Activated gamma-delta T cell (primary cell): ENCODE results near the gene KSR2.

Experiments
- DNase-seq: peaks from one replicate; lab custom pipeline; 2025; lab: John Stamatoyannopoulos, UW

The KSR2 gene

DNA sequence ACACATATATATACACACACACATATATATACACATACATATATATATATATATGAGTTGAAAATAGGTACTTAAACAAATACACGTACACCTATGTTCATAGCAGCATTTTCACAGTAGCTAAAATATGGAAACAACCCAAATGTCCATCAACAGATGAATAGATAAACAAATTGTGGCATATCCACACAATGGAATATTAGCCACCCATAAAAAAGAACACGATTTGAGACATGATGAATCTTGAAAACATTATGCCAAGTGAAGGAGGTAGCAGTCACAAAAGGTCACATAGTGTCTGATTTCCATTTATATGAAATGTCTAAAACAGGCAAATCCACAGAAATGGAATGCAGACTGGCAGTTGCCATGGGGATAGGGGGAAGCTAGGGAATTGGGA is 276.3 kb downstream of the KSR2 start:
- DNase-seq: no peak

- no peak for DNase-seq
Observed at GRCh38 chr12:117689857-117690256, 278.9 kb downstream of the KSR2 start.

- no peak for DNase-seq
Observed at GRCh38 chr12:117688446-117688845, 280.3 kb downstream of the KSR2 start.

GRCh38 chr12:117686911-117687377 is 281.8 kb downstream of the KSR2 start:
- no peak for DNase-seq

GRCh38 chr12:117686210-117686609 is 282.6 kb downstream of the KSR2 start:
- DNase-seq: no peak

DNA sequence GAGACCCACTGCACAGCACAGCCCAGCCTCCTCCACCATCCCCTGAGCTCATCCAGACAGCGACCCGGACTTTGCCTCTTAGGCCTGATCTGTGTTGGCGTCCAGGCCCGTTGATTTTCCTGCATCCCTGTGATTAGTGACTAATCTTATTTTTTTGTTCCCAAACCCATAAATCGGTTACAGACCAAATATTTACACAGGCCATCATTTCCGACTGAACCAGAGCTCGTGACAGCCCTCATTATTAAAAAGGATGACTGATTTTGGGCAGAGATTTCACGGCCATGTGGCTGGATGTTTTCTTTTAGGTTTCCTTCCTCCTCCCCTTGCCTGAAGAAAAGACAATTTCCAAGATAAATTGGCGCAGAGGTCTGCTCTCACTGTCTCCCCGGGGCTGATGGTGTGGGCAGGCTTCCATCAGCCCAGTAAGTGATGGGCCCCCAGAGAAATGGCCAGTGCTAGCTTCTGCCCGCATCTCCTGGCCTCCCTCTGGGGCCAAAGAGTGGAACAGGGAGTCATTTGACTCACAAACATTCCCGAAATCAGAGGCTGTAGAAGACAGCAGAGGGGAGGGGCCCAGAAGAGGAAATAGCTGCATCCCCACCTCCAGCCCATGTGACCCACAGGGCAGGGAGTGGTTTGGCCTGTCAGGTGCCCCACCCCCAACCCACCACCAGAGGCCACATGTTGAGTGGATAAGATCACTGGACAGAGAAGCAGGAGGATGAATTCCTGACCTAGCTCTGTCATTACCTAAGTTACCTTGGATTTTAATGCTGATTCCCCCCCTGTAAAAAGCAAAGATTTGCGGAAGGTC is 283.5 kb downstream of the KSR2 start:
- no peak for DNase-seq

GRCh38 chr12:117684471-117684870 is 284.3 kb downstream of the KSR2 start:
- no peak for DNase-seq

DNA sequence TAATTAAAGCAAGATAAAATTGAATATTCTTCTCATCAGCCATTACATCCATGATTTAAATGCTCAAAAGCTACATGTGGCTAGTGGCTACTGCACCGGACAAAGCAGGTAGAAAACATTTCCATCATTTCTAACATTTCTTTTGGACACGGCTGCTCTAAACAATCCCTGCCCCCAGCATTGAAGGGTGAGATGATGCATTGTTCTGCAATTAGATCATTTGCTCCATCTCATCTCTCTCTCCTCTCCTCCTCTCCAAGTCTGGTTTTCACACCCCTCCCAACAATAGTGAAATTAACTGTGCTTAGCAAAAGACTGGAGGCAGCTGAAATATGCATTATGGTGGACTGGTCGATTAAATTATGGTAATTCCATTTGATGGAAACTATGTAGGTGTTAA is 288.5 kb downstream of the KSR2 start:
- no peak for DNase-seq

DNA sequence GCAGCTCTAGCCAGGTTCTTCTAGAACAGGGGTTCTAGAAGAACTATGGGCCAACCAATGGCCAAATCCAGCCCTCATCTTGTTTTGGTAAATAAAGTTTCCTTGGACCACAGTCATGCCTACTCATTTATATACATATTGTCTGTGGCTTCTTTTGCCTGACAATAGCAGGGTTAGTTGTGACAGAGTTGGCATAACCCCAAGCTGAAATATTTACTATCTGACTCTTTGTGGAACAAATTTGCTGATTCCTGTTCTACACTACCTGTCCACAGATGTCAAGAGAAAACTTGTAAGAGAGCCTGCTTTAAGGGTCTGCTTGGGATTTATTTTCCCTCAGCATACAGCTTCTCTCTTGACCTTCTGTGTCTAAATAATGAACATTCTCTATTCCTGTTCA is 289.0 kb downstream of the KSR2 start:
- no peak for DNase-seq

- no peak for DNase-seq
Observed at GRCh38 chr12:117674763-117675162, 294.0 kb downstream of the KSR2 start.

DNA sequence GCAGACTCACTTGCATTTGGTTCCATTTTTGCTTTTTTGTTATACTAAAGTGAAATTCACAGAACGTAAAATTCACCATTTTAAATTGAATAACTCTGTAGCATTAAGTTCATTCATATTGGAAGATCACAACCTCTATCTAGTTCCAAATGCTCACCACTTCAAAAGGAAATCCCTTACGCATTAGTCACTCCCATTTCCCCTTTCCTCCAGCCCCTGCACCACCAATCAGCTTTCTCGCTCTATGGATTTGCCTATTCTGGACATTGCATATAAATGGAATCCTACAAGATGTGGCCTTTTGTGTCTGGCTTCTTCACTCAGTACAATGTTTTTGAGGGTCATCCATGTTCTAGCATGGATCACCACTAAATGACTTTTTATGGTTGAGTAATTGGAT is 294.5 kb downstream of the KSR2 start:
- DNase-seq: no peak

GRCh38 chr12:117671734-117672133 is 297.1 kb downstream of the KSR2 start:
- DNase-seq: no peak

DNA sequence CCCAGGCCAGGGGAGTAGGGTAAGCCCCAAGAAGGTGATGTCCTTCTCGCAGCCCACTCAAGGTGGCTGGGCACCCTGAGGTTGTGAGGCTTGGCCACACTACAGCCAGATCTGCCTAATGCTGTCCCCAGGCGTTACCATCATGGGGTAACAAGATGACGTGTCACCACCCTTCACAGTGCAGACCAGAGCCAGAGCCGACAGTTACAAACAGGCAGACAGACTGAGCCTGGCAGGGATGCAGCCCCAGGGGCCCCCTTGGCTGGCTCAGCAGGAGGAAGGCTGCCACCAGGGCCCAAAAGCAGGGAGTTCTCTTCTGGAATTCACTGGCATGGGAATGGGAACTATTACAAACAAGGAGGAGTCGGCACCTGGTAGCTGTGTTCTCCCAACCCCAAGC is 304.6 kb downstream of the KSR2 start:
- DNase-seq: no peak

GRCh38 chr12:117662620-117663395 is 306.0 kb downstream of the KSR2 start:
- DNase-seq: no peak

GRCh38 chr12:117662220-117662619 is 306.6 kb downstream of the KSR2 start:
- DNase-seq: no peak

DNA sequence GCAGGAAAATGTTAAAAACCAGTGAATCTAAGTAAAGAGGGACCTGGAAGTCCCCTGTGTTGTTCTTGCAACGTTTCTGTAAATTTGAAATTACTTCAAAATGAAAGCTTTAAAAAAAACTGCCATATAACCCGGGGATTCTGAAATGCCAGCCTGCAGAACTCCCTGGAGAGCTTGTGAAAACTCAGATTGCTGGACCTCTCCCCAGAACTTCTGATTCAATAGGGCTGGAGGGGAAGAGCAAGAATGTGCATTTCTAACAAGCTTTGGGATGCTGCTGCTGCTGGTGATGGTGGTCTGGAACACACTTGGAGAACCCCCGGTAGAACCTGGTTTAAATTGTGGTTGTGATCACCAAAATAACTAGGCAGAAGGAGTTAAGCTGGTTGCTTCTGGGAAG is 307.3 kb downstream of the KSR2 start:
- DNase-seq: no peak

GRCh38 chr12:117660896-117661295 is 307.9 kb downstream of the KSR2 start:
- no peak for DNase-seq

GRCh38 chr12:117658226-117658625 is 310.6 kb downstream of the KSR2 start:
- no peak for DNase-seq

DNA sequence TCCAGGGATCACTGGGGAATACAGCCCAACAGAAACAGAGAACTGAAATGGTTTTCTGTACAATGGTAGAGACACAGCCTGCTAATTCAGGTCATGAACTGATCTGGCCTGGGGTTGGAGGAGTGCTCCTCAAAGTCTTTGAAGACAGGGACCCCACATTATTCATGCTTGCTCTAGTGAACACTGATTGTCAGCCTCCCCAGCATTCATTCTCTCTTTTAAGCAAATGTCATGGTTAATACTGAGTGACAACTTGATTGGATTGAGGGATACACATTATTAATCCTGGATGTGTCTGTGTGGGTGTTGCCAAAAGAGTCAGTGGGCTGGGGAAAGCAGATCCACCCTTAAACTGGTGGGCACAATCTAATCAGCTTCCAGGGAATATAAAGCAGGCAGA is 319.0 kb downstream of the KSR2 start:
- DNase-seq: no peak

DNA sequence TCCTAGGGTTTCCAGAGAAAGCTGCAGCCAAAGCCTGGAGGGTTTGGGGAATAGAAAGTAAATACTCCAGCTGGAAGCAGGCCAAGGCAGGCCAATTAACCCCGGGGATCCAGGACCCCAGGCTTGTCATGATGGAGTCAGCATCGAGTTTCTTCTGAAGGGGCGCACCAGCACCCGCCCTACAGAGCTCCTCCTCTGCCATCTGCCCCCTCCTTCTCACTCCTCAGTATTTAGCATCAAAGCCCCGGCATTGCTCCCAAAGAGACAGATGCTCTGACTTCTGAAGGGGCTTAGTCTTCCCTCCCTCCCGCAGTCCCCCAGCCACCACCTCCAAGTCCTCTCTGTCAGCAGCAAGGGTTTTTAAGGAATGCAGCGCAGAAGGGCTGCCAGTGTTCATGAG is 322.3 kb downstream of the KSR2 start:
- DNase-seq: no peak

DNA sequence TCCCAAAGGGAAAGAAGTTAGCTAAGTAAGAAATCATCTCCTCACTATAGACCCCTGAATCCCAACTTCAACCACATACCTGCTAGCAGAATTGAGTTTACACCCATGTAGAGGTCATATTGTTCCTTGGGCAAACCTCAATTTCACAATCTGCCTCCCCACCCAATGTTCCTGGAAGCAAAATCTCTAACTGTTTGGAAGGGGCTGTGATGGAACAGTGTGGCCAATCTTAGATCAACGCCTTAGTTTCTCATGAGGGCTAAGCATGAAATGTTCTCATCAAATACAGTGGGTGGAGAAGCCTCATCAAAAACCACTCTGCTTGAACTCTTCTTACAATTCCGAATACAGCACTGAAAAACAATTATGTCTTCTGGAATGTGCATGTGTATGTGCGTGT is 323.3 kb downstream of the KSR2 start:
- DNase-seq: no peak

- no peak for DNase-seq
Observed at GRCh38 chr12:117643971-117644370, 324.8 kb downstream of the KSR2 start.

GRCh38 chr12:117641885-117642284 is 326.9 kb downstream of the KSR2 start:
- no peak for DNase-seq
